K562 (cell line): ENCODE results near the gene KRT35. TPM values are rescaled to one million over a fixed set of nuclear protein-coding genes. Genes with fewer than 3 reads are reported as not detected.

Source experiments
- MEIS2 ChIP-seq: fragments of 450-650 bp; IDR thresholded peaks from 2 replicates; pipeline ENCODE4 v1.6.1; 2014; ENCODE audit warnings: mild to moderate bottlenecking; ENCODE audit not compliant: partially characterized antibody
- TEAD2 ChIP-seq: fragments of 450-650 bp; IDR thresholded peaks from 2 replicates; pipeline ENCODE4 v1.6.1; 2016; ENCODE audit warnings: missing genetic modification characterization, control low read depth, missing compliant biosample characterization
- ZBTB40 ChIP-seq, 2 experiments: fragments of 450-650 bp in 1 of 2; sonication (generic) in 1 of 2; formaldehyde crosslinking in 1 of 2; IDR thresholded peaks; 2 replicates each; pipeline versions ENCODE4 v1.7.1 to v1.9.0; 2016 to 2022; ENCODE audit warnings: inconsistent platforms in 1 of 2, mild to moderate bottlenecking in 1 of 2, missing genetic modification reagents in 1 of 2
- polyA plus RNA-seq, 8 experiments: library from polyadenylated mRNA; depleted of rRNA in 4 of 8; stranded (reverse) in 5 of 8; unstranded in 3 of 8; fragments of >200 nt; fragmentation: Nextera tagmentation in 2 of 8; fragmentation: Illumina TruSeq in 1 of 8; extraction: Ambion mirVana in 2 of 8; extraction: Trizol in 1 of 8; gene quantifications; 2 replicates each; pipeline versions ENCODE4 v1.2.1 to v1.2.3, GENCODE V29; 2011 to 2014; ENCODE audit warnings: inconsistent platforms in 1 of 8, missing spikeins in 1 of 8
- total RNA-seq, 7 experiments: library from RNA; depleted of rRNA in 6 of 7; stranded (reverse); fragments of >200 nt in 6 of 7; fragmentation: Illumina TruSeq in 2 of 7; extraction: Trizol in 2 of 7; gene quantifications; 2 replicates each; pipeline versions ENCODE4 v1.2.1 to v1.2.3, GENCODE V29; 2011 to 2021; ENCODE audit warnings: low replicate concordance in 1 of 7

Gene KRT35
- total and polyA plus RNA-seq, 9 of the 15 experiments (the other 6 are each of a cell fraction or from before 2014, with no cell fraction given), result not detected

GRCh38 chr17:41507315-41507880 is 26.4 kb upstream of the KRT35 start (continued):
- TF ChIP-seq ZBTB40 (IDR thresholded peaks at IDR 0.05) (no peak), ZBTB40 (CRISPR knock-in tag; IDR thresholded peaks at IDR 0.05) (no peak), MEIS2 (peak; percentile 74), TEAD2 (tag) (no peak)
